ENCODE data around the gene DGKB. TPM values are rescaled to one million over a fixed set of nuclear protein-coding genes. Genes with fewer than 3 reads are reported as not detected.

Gene DGKB
- total and polyA plus RNA-seq, 2 experiments from 2014 or later, result 0.28 to 1.7 TPM

DNA sequence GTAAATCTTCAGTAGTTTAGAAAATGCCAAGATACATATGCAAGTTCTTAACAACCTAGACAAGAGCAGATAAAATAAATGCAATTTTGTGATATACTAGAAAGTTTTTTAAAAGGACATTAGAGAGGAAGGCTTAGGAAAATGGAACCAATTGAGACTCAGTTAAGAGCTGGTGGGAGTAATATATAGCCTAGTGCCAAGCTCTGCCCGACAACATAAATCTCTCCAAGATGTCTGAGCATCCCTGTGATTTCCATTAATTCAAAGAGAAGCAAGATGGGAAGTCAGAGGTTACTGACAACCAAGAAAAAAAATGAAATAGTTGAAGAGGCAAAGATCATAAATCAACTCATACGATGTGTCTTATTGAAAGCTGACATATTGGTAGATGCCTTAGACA, 74.5 kb downstream of the DGKB start:
- Histone ChIP-seq H3K36me3 (replicated peaks; ENCODE audit: insufficient read depth, low read depth) (no peaks in the 10 kb centered on the region), H3K4me1 (ENCODE audit: insufficient read depth) (no peaks in the 10 kb centered on the region), H3K9me3 (ENCODE audit: low read depth) (no peaks in the 10 kb centered on the region), H4K20me1 (ENCODE audit: insufficient read depth, poor library complexity, severe bottlenecking) (no peaks in the 10 kb centered on the region), H3K27ac (no peak overlapping the region), H3K4me3 (no peak overlapping the region), H3K9me2 (replicated peaks; ENCODE audit: insufficient read depth) (no peaks in the 10 kb centered on the region), H3K4me2 (no peak overlapping the region), H2AFZ (no peak overlapping the region), H3K79me2 (no peaks in the 10 kb centered on the region), H3K27me3 (no peaks in the 10 kb centered on the region)
- TF ChIP-seq EZH2 (IDR thresholded peaks at IDR 0.05; ENCODE audit: borderline replicate concordance) (no peak), EZH2phosphoT487 (IDR thresholded peaks at IDR 0.05; ENCODE audit: low read depth, severe bottlenecking, unreplicated experiment) (no peak)
- TF ChIP-seq, protein P1, sequence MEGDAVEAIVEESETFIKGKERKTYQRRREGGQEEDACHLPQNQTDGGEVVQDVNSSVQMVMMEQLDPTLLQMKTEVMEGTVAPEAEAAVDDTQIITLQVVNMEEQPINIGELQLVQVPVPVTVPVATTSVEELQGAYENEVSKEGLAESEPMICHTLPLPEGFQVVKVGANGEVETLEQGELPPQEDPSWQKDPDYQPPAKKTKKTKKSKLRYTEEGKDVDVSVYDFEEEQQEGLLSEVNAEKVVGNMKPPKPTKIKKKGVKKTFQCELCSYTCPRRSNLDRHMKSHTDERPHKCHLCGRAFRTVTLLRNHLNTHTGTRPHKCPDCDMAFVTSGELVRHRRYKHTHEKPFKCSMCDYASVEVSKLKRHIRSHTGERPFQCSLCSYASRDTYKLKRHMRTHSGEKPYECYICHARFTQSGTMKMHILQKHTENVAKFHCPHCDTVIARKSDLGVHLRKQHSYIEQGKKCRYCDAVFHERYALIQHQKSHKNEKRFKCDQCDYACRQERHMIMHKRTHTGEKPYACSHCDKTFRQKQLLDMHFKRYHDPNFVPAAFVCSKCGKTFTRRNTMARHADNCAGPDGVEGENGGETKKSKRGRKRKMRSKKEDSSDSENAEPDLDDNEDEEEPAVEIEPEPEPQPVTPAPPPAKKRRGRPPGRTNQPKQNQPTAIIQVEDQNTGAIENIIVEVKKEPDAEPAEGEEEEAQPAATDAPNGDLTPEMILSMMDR (IDR thresholded peaks at IDR 0.05; ENCODE audit: poor library complexity), result no peak
- DNase-seq (ENCODE audit: low spot score), result no peak
- 92% methylated on average over 2 of the region's 2 CpGs for WGBS (ENCODE audit: low lambda C conversion rate, missing lambda C conversion rate)

DNA sequence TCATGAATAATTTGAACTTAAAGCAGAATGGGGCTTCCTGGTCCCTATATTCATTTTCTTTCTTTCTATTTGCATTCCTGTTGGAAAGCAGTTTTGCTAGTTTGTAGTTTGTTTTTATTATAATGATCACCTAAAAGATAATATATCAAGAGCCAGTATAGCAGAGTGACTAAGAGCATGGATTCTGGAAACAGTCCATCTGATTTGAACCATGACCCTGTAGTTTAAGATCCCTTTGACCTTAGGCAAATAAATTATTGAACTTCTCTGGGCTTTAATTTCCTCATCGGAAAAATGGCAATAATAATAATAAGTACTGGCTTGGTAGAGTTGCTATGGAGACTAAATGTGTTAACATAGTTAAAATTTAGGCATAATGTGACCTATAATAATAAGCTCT, 76.1 kb downstream of the DGKB start:
- H3K27ac ChIP-seq, result no peak overlapping the region
- H3K4me2 ChIP-seq, result no peak overlapping the region
- H3K27me3 ChIP-seq, result no peaks in the 10 kb centered on the region
- no peak for DNase-seq (ENCODE audit: low spot score)
- no peaks in the 10 kb centered on the region for H4K20me1 ChIP-seq (ENCODE audit: insufficient read depth, poor library complexity, severe bottlenecking)
- H3K79me2 ChIP-seq, result no peaks in the 10 kb centered on the region
- WGBS (ENCODE audit: low lambda C conversion rate, missing lambda C conversion rate), result 96% methylated on average over 1 of the region's 1 CpG
- H3K4me1 ChIP-seq (ENCODE audit: insufficient read depth), result no peaks in the 10 kb centered on the region
- no peak overlapping the region for H3K4me3 ChIP-seq
- H2AFZ ChIP-seq, result no peak overlapping the region
- H3K9me3 ChIP-seq (ENCODE audit: low read depth), result no peaks in the 10 kb centered on the region
- no peaks in the 10 kb centered on the region for H3K9me2 ChIP-seq (replicated peaks; ENCODE audit: insufficient read depth)
- no peaks in the 10 kb centered on the region for H3K36me3 ChIP-seq (replicated peaks; ENCODE audit: insufficient read depth, low read depth)
- TF ChIP-seq EZH2phosphoT487 (IDR thresholded peaks at IDR 0.05; ENCODE audit: low read depth, severe bottlenecking, unreplicated experiment), result no peak
- TF ChIP-seq EZH2 (IDR thresholded peaks at IDR 0.05; ENCODE audit: borderline replicate concordance), result no peak
- TF ChIP-seq, protein P1 (IDR thresholded peaks at IDR 0.05; ENCODE audit: poor library complexity), result no peak

DNA sequence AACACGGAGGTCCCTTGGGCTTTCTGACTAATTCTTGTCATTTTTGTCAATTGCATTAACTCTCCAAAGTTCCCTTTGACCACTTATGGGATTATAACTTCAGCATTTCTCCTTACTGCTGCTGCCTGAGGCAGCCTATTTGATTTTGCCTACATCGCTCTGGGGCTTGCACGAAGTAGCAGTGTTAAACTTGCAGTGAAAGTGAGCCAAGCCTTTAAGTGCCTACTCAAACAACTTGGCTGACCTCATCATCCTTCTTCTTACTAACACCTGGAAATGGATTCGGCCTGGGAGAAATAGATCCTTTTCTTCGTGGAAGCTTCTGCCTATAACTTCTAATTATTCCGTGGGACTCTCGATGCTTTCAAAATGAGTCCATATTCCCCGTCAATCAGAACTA, 76.6 kb downstream of the DGKB start:
- DNase-seq (ENCODE audit: low spot score), result no peak
- no peaks in the 10 kb centered on the region for H3K27me3 ChIP-seq
- H3K27ac ChIP-seq, result no peak overlapping the region
- no peak overlapping the region for H3K4me2 ChIP-seq
- no peak for TF ChIP-seq EZH2 (IDR thresholded peaks at IDR 0.05; ENCODE audit: borderline replicate concordance)
- TF ChIP-seq, protein P1 (IDR thresholded peaks at IDR 0.05; ENCODE audit: poor library complexity), result no peak
- TF ChIP-seq EZH2phosphoT487 (IDR thresholded peaks at IDR 0.05; ENCODE audit: low read depth, severe bottlenecking, unreplicated experiment), result no peak
- H3K9me3 ChIP-seq (ENCODE audit: low read depth), result no peaks in the 10 kb centered on the region
- no peaks in the 10 kb centered on the region for H3K36me3 ChIP-seq (replicated peaks; ENCODE audit: insufficient read depth, low read depth)
- H4K20me1 ChIP-seq (ENCODE audit: insufficient read depth, poor library complexity, severe bottlenecking), result no peaks in the 10 kb centered on the region
- H3K4me3 ChIP-seq, result no peak overlapping the region
- H3K4me1 ChIP-seq (ENCODE audit: insufficient read depth), result no peaks in the 10 kb centered on the region
- H3K79me2 ChIP-seq, result no peaks in the 10 kb centered on the region
- H3K9me2 ChIP-seq (replicated peaks; ENCODE audit: insufficient read depth), result no peaks in the 10 kb centered on the region
- no peak overlapping the region for H2AFZ ChIP-seq
- 70% methylated on average over 8 of the region's 8 CpGs for WGBS (ENCODE audit: low lambda C conversion rate, missing lambda C conversion rate)

DNA sequence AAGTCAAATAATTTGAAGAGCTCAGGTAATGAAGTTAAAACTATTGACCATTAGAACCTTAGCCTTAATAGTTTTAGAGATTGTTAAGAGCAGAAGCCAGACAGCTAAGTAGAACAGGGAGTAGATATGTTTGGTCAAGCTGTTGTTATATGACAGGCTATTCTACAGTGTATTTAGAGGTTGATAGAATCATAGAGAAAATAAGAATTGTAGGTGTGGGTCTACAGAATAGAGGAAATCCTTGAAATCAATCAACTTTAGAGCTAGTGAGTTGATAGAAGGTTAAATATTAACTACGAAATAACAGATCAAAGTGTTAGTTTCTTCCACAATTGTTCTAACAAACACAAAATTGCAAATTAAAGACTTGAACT, 80.1 kb downstream of the DGKB start:
- H3K4me3 ChIP-seq, result no peak overlapping the region
- H3K9me3 ChIP-seq (ENCODE audit: low read depth), result no peaks in the 10 kb centered on the region
- no peaks in the 10 kb centered on the region for H3K27me3 ChIP-seq
- no peak overlapping the region for H2AFZ ChIP-seq
- no peaks in the 10 kb centered on the region for H4K20me1 ChIP-seq (ENCODE audit: insufficient read depth, poor library complexity, severe bottlenecking)
- 96% methylated on average over 1 of the region's 1 CpG for WGBS (ENCODE audit: low lambda C conversion rate, missing lambda C conversion rate)
- H3K36me3 ChIP-seq (replicated peaks; ENCODE audit: insufficient read depth, low read depth), result no peaks in the 10 kb centered on the region
- no peak overlapping the region for H3K27ac ChIP-seq
- no peaks in the 10 kb centered on the region for H3K4me1 ChIP-seq (ENCODE audit: insufficient read depth)
- no peaks in the 10 kb centered on the region for H3K79me2 ChIP-seq
- no peak for DNase-seq (ENCODE audit: low spot score)
- H3K4me2 ChIP-seq, result no peak overlapping the region
- no peaks in the 10 kb centered on the region for H3K9me2 ChIP-seq (replicated peaks; ENCODE audit: insufficient read depth)
- no peak for TF ChIP-seq EZH2 (IDR thresholded peaks at IDR 0.05; ENCODE audit: borderline replicate concordance)
- TF ChIP-seq, protein P1 (IDR thresholded peaks at IDR 0.05; ENCODE audit: poor library complexity), result no peak
- no peak for TF ChIP-seq EZH2phosphoT487 (IDR thresholded peaks at IDR 0.05; ENCODE audit: low read depth, severe bottlenecking, unreplicated experiment)
